ENCODE results near the gene LDLR.

GRCh38 chr19:11168568-11168967 lies 79.3 kb downstream of the LDLR start:
- TF ChIP-seq, protein P1, sequence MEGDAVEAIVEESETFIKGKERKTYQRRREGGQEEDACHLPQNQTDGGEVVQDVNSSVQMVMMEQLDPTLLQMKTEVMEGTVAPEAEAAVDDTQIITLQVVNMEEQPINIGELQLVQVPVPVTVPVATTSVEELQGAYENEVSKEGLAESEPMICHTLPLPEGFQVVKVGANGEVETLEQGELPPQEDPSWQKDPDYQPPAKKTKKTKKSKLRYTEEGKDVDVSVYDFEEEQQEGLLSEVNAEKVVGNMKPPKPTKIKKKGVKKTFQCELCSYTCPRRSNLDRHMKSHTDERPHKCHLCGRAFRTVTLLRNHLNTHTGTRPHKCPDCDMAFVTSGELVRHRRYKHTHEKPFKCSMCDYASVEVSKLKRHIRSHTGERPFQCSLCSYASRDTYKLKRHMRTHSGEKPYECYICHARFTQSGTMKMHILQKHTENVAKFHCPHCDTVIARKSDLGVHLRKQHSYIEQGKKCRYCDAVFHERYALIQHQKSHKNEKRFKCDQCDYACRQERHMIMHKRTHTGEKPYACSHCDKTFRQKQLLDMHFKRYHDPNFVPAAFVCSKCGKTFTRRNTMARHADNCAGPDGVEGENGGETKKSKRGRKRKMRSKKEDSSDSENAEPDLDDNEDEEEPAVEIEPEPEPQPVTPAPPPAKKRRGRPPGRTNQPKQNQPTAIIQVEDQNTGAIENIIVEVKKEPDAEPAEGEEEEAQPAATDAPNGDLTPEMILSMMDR (IDR thresholded peaks at IDR 0.05), result no peak
- no peak for TF ChIP-seq POLR2A (IDR thresholded peaks at IDR 0.05)
